Measurements from ENCODE around the gene SCAMP1.
"Not testable (repeated sequence)": the region's sequence is repeated elsewhere in the genome, so short reads cannot be mapped to it uniquely, and the experiment has no call there.

Gene SCAMP1

DNA sequence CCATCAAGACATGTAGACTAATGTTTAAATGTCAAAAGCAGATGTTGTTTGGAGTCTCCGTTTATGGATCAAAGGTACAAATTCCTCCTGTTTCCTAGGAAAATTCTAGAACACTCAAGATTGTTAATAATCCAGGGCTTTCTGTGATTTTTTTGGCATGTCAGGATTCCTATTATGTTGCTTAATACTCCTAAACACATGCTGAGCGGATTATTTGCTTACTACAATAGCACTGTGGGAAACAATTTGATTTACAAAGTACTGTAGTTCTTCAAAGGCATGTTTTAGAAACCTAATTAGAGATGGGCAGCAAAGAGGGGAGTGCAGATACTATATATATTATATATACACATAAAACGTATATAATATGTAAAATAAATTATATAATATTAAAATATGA lies 19.0 kb upstream of the SCAMP1 start:
- Mint-ChIP-seq H3K27ac (no peak overlapping the region), H3K9me3 (peaks cover 23% of the 10 kb centered on the region), H3K4me1 (ENCODE audit: low read depth) (peaks cover 21% of the 10 kb centered on the region), H3K4me3 (no peak overlapping the region), H3K36me3 (ENCODE audit: low read depth) (peaks cover 9% of the 10 kb centered on the region), H3K27me3 (no peaks in the 10 kb centered on the region)
- intact Hi-C loops (cut with micrococcal nuclease), result no loop called here

GRCh38 chr5:78345485-78345884 lies 14.9 kb upstream of the SCAMP1 start:
- Mint-ChIP-seq H3K4me1 (ENCODE audit: low read depth) (peaks cover 9% of the 10 kb centered on the region), H3K27ac (no peak overlapping the region), H3K4me3 (no peak overlapping the region), H3K9me3 (no peaks in the 10 kb centered on the region), H3K27me3 (no peaks in the 10 kb centered on the region), H3K36me3 (ENCODE audit: low read depth) (no peaks in the 10 kb centered on the region)
- intact Hi-C loops (cut with micrococcal nuclease), result no loop called here

GRCh38 chr5:78353520-78353919 lies 6.9 kb upstream of the SCAMP1 start:
- H3K36me3 Mint-ChIP-seq (ENCODE audit: low read depth), result peaks cover 6% of the 10 kb centered on the region
- H3K27ac Mint-ChIP-seq, result peak overlapping the region; percentile 4
- H3K4me1 Mint-ChIP-seq (ENCODE audit: low read depth), result peaks cover 26% of the 10 kb centered on the region
- H3K27me3 Mint-ChIP-seq, result no peaks in the 10 kb centered on the region
- H3K9me3 Mint-ChIP-seq, result no peaks in the 10 kb centered on the region
- intact Hi-C loops (cut with micrococcal nuclease), result no loop called here
- no peak overlapping the region for H3K4me3 Mint-ChIP-seq

- intact Hi-C loops (cut with micrococcal nuclease), result no loop called here
- Mint-ChIP-seq H3K9me3 (no peaks in the 10 kb centered on the region), H3K4me1 (ENCODE audit: low read depth) (peaks cover 33% of the 10 kb centered on the region), H3K36me3 (ENCODE audit: low read depth) (peaks cover 6% of the 10 kb centered on the region), H3K4me3 (no peak overlapping the region), H3K27ac (peak overlapping the region; percentile 42), H3K27me3 (no peaks in the 10 kb centered on the region)
Observed at GRCh38 chr5:78354066-78354670, 6.2 kb upstream of the SCAMP1 start.

DNA sequence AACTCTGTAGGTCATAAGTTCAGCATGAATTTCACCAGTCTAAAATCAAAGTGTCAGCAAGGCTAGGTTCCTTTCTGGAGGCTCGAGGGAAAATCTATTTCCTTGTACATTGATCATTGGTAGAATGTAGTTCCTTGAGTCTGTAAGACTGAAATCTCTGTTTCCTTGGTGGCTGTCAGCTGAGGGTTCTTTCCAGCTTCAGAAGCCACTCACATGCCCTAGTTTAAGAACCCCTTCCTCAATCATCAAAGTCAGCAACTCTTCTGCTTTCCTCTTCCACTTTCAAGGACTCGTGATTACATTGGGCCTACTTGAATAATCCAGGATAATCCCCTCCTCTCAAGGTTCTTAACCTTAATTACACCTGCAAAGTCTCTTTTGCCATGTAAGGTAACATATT lies 4.9 kb upstream of the SCAMP1 start:
- Mint-ChIP-seq H3K9me3 (no peaks in the 10 kb centered on the region), H3K36me3 (ENCODE audit: low read depth) (peaks cover 17% of the 10 kb centered on the region), H3K4me1 (ENCODE audit: low read depth) (peaks cover 40% of the 10 kb centered on the region), H3K27me3 (no peaks in the 10 kb centered on the region), H3K4me3 (no peak overlapping the region), H3K27ac (no peak overlapping the region)
- intact Hi-C loops (cut with micrococcal nuclease), result no loop called here

- Mint-ChIP-seq H3K4me3 (peak overlapping the region; percentile 93), H3K4me1 (ENCODE audit: low read depth) (peaks cover 44% of the 10 kb centered on the region), H3K27ac (peak overlapping the region; percentile 97), H3K36me3 (ENCODE audit: low read depth) (peaks cover 20% of the 10 kb centered on the region)
- intact Hi-C loops (cut with micrococcal nuclease); H3K27me3 Mint-ChIP-seq; H3K9me3 Mint-ChIP-seq: not testable (repeated sequence)
Observed at GRCh38 chr5:78359455-78359830, 974 bp upstream of the SCAMP1 start.

- H3K27ac Mint-ChIP-seq, result peak overlapping the region; percentile 97
- no peaks in the 10 kb centered on the region for H3K27me3 Mint-ChIP-seq
- intact Hi-C loops (cut with micrococcal nuclease), result loop anchor here (1.0 to 5.0 kb wide), 3 partner anchors 66 to 167 kb away; partner anchors contain the start of gene AP3B1
- H3K4me3 Mint-ChIP-seq, result peak overlapping the region; percentile 93
- no peaks in the 10 kb centered on the region for H3K9me3 Mint-ChIP-seq
- H3K36me3 Mint-ChIP-seq (ENCODE audit: low read depth), result peaks cover 20% of the 10 kb centered on the region
- H3K4me1 Mint-ChIP-seq (ENCODE audit: low read depth), result peaks cover 39% of the 10 kb centered on the region
Observed at GRCh38 chr5:78360674-78360923, 182 bp downstream of the SCAMP1 start.

- H3K27ac Mint-ChIP-seq, result peak overlapping the region; percentile 97
- peaks cover 20% of the 10 kb centered on the region for H3K36me3 Mint-ChIP-seq (ENCODE audit: low read depth)
- intact Hi-C loops (cut with micrococcal nuclease), result loop anchor here (1.0 to 5.0 kb wide), 3 partner anchors 67 to 166 kb away; partner anchors contain the start of gene AP3B1
- H3K9me3 Mint-ChIP-seq, result no peaks in the 10 kb centered on the region
- peaks cover 35% of the 10 kb centered on the region for H3K4me1 Mint-ChIP-seq (ENCODE audit: low read depth)
- peak overlapping the region; percentile 93 for H3K4me3 Mint-ChIP-seq
- no peaks in the 10 kb centered on the region for H3K27me3 Mint-ChIP-seq
Observed at GRCh38 chr5:78360924-78361630, 660 bp downstream of the SCAMP1 start.

GRCh38 chr5:78361631-78361993 lies 1.2 kb downstream of the SCAMP1 start:
- Mint-ChIP-seq H3K9me3 (no peaks in the 10 kb centered on the region), H3K4me3 (peak overlapping the region; percentile 93), H3K27ac (peak overlapping the region; percentile 97), H3K36me3 (ENCODE audit: low read depth) (peaks cover 20% of the 10 kb centered on the region), H3K27me3 (no peaks in the 10 kb centered on the region), H3K4me1 (ENCODE audit: low read depth) (peaks cover 31% of the 10 kb centered on the region)
- intact Hi-C loops (cut with micrococcal nuclease), result loop anchor here (5.0 kb wide), 2 partner anchors 139 to 166 kb away; no protein-coding TSS in a partner anchor

DNA sequence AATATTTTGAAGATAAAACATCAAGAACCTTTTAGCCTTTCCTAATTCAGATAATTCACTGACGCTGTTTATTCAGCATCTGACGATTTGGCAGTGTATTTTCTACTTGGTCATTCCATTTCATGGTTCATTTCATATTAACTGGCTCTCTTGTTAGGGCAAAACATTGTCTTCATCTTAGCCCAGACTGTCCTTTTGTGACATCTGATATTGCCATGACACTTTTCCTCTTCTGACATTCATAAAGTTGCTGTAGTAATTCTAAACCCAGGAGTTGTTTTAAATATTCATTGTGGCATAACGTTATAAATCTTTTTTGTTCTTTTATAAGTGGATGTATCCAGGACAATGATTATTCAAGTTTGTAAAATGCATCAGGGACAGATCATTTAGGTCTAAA lies 1.8 kb downstream of the SCAMP1 start:
- H3K9me3 Mint-ChIP-seq, result no peaks in the 10 kb centered on the region
- H3K27ac Mint-ChIP-seq, result no peak overlapping the region
- no peak overlapping the region for H3K4me3 Mint-ChIP-seq
- H3K27me3 Mint-ChIP-seq, result no peaks in the 10 kb centered on the region
- intact Hi-C loops (cut with micrococcal nuclease), result loop anchor here (5.0 kb wide), 2 partner anchors 140 to 165 kb away; no protein-coding TSS in a partner anchor
- peaks cover 27% of the 10 kb centered on the region for H3K4me1 Mint-ChIP-seq (ENCODE audit: low read depth)
- peaks cover 17% of the 10 kb centered on the region for H3K36me3 Mint-ChIP-seq (ENCODE audit: low read depth)

DNA sequence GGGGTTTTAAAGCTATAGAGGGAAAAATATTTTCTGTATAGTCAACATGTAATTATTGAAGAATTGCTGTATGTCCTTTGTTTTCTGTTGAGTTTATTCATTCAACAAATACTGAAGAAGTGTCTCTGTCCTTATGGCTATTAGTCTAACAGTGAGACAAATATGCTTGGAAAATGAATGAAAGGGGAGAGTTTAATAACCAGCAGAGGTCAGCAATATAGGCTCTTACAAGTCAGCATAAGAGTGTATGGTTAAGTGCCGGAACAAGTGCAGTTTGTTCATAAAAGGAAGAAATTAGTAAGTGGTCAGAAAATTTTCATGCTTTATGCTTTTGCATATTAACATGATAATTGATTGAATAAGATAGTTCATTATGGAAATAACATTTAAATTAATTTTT lies 3.6 kb downstream of the SCAMP1 start:
- Mint-ChIP-seq H3K9me3 (no peaks in the 10 kb centered on the region), H3K27ac (no peak overlapping the region), H3K36me3 (ENCODE audit: low read depth) (peaks cover 14% of the 10 kb centered on the region), H3K27me3 (no peaks in the 10 kb centered on the region), H3K4me3 (no peak overlapping the region), H3K4me1 (ENCODE audit: low read depth) (peaks cover 16% of the 10 kb centered on the region)
- intact Hi-C loops (cut with micrococcal nuclease), result loop anchor here (5.0 kb wide), 2 partner anchors 142 to 163 kb away; no protein-coding TSS in a partner anchor

DNA sequence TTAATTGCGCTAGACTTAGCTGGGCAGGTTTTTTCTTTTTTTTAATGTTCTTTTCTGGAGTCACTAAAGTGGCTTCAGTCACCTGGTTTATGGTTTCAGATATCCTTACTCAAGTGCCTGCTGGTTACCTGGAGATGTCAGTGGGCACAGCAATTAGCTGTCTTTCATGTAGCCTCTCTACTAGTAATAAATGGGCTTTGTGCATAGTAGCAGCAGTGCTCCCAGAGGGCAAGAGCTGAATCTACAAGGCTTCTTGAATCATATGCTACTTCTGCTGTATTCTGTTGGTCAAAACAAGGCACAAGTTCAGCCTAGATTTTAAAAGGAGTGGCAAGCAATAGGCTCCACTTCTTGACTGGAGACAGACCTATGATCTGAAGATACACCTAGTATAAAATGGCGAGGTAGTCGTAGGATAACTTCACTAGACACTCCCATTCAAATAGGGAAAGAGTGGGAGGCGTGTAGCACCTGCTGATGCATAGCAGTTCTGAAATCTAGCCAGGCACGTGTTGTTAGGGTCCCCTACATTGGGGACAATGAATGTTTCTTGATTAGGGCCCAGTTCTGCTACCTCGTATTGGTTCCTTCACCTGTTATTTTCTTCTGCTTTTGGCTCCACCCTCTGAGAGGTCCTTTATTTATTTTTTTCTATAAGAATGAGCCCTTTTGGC lies 7.0 kb downstream of the SCAMP1 start:
- Mint-ChIP-seq H3K36me3 (ENCODE audit: low read depth) (no peaks in the 10 kb centered on the region), H3K4me1 (ENCODE audit: low read depth) (peaks cover 8% of the 10 kb centered on the region), H3K9me3 (no peaks in the 10 kb centered on the region), H3K27ac (no peak overlapping the region), H3K4me3 (no peak overlapping the region), H3K27me3 (no peaks in the 10 kb centered on the region)
- intact Hi-C loops (cut with micrococcal nuclease), result no loop called here

- Mint-ChIP-seq H3K27ac (no peak overlapping the region), H3K27me3 (no peaks in the 10 kb centered on the region), H3K9me3 (no peaks in the 10 kb centered on the region), H3K4me3 (no peak overlapping the region), H3K4me1 (ENCODE audit: low read depth) (no peaks in the 10 kb centered on the region), H3K36me3 (ENCODE audit: low read depth) (no peaks in the 10 kb centered on the region)
- intact Hi-C loops (cut with micrococcal nuclease), result no loop called here
Observed at GRCh38 chr5:78369680-78370079, 9.3 kb downstream of the SCAMP1 start.

DNA sequence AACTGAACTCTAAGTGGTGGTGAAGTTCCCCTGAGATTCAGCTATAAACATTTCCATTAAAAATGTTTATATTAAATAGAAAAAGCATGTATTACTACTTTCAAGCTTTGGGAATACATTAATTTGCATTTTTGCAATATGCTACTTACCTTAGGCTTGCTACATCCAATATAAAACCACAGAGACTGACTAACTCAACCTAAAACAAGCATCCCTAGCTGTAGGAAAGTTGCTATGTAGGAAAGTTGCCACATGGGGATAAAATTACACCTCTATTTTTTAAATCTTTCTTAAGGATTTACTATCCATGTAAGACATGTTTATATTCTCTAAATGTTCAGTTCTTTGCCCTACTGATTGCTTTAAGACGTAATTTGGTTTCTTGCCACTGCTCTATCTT lies 12.8 kb downstream of the SCAMP1 start:
- H3K27ac Mint-ChIP-seq, result no peak overlapping the region
- no peaks in the 10 kb centered on the region for H3K9me3 Mint-ChIP-seq
- no peak overlapping the region for H3K4me3 Mint-ChIP-seq
- intact Hi-C loops (cut with micrococcal nuclease), result no loop called here
- peaks cover 11% of the 10 kb centered on the region for H3K4me1 Mint-ChIP-seq (ENCODE audit: low read depth)
- no peaks in the 10 kb centered on the region for H3K27me3 Mint-ChIP-seq
- no peaks in the 10 kb centered on the region for H3K36me3 Mint-ChIP-seq (ENCODE audit: low read depth)
